ENCODE measurements around the gene ZSWIM7.

GRCh38 chr17:15971882-15972281 is 27.6 kb downstream of the ZSWIM7 start:
- TF ChIP-seq, protein P1, sequence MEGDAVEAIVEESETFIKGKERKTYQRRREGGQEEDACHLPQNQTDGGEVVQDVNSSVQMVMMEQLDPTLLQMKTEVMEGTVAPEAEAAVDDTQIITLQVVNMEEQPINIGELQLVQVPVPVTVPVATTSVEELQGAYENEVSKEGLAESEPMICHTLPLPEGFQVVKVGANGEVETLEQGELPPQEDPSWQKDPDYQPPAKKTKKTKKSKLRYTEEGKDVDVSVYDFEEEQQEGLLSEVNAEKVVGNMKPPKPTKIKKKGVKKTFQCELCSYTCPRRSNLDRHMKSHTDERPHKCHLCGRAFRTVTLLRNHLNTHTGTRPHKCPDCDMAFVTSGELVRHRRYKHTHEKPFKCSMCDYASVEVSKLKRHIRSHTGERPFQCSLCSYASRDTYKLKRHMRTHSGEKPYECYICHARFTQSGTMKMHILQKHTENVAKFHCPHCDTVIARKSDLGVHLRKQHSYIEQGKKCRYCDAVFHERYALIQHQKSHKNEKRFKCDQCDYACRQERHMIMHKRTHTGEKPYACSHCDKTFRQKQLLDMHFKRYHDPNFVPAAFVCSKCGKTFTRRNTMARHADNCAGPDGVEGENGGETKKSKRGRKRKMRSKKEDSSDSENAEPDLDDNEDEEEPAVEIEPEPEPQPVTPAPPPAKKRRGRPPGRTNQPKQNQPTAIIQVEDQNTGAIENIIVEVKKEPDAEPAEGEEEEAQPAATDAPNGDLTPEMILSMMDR (IDR thresholded peaks at IDR 0.05) = no peak
- no peak for TF ChIP-seq POLR2A (IDR thresholded peaks at IDR 0.05)

Measured in upper lobe of left lung (tissue), 4 donors.